Smooth muscle cell (in vitro differentiated cells): ENCODE results near the gene KLHDC10. TPM values are rescaled to one million over a fixed set of nuclear protein-coding genes. Genes with fewer than 3 reads are reported as not detected.

Experiments
- DNase-seq: peaks from one replicate; lab custom pipeline; 2025; ENCODE audit not compliant: unreplicated experiment; lab: John Stamatoyannopoulos, UW
- H2AFZ ChIP-seq: fragments of 200-600 bp; sonication (generic); 2 replicates; pipeline ENCODE4 v1.6.0; 2016; ENCODE audit warnings: antibody characterized with exemption, low read depth, mild to moderate bottlenecking
- H3F3A ChIP-seq: fragments of 200-600 bp; sonication (generic); 2 replicates; pipeline ENCODE4 v1.6.0; 2017; ENCODE audit warnings: antibody characterized with exemption, low read depth
- H3K27ac ChIP-seq: fragments of 200-600 bp; sonication (generic); 2 replicates; pipeline ENCODE4 v1.5.1; 2016; ENCODE audit warnings: low read depth, mild to moderate bottlenecking
- H3K27me3 ChIP-seq: fragments of 200-600 bp; sonication (generic); 2 replicates; pipeline ENCODE4 v1.6.1; 2016; ENCODE audit warnings: low read depth, mild to moderate bottlenecking
- H3K36me3 ChIP-seq: fragments of 200-600 bp; sonication (generic); 2 replicates; pipeline ENCODE4 v1.5.1; 2016; ENCODE audit warnings: low read depth
- H3K4me1 ChIP-seq: fragments of 200-600 bp; sonication (generic); 2 replicates; pipeline ENCODE4 v1.5.1; 2016; ENCODE audit warnings: low read depth
- H3K4me2 ChIP-seq: fragments of 200-600 bp; sonication (generic); 2 replicates; pipeline ENCODE4 v1.6.0; 2016; ENCODE audit warnings: mild to moderate bottlenecking
- H3K4me3 ChIP-seq: fragments of 200-600 bp; sonication (generic); 2 replicates; pipeline ENCODE4 v1.5.1; 2016; ENCODE audit warnings: mild to moderate bottlenecking
- H3K79me2 ChIP-seq: fragments of 200-600 bp; sonication (generic); 2 replicates; pipeline ENCODE4 v1.6.0; 2016; ENCODE audit warnings: low read depth, mild to moderate bottlenecking
- H3K9ac ChIP-seq: fragments of 200-600 bp; sonication (generic); 2 replicates; pipeline ENCODE4 v1.6.0; 2016; ENCODE audit warnings: low read depth
- H3K9me3 ChIP-seq: fragments of 200-600 bp; sonication (generic); replicated peaks from 2 replicates; pipeline ENCODE4 v1.5.1; 2016; ENCODE audit warnings: low read depth
- H4K20me1 ChIP-seq: fragments of 200-600 bp; sonication (generic); 2 replicates; pipeline ENCODE4 v1.6.0; 2016; ENCODE audit warnings: low read depth
- WGBS: methylation state at CpG from one replicate; pipeline ENCODE4 v1.1.7; 2016; ENCODE audit warnings: low lambda C conversion rate; 5-methylcytosine and 5-hydroxymethylcytosine counted together
- polyA plus RNA-seq: library from polyadenylated mRNA; unstranded; fragments of >200 nt; fragmentation: Nextera tagmentation; extraction: Ambion mirVana; gene quantifications from 2 replicates; pipeline ENCODE4 v1.2.1, GENCODE V29; 2016
- total RNA-seq: library from RNA; depleted of rRNA; stranded (reverse); fragments of >200 nt; gene quantifications from 2 replicates; pipeline ENCODE4 v1.2.3, GENCODE V29; 2014
- TF ChIP-seq, protein P1 (sequence below): fragments of 200-600 bp; sonication (generic); IDR thresholded peaks from 2 replicates; pipeline ENCODE4 v1.5.1; 2017; ENCODE audit warnings: borderline replicate concordance, mild to moderate bottlenecking, antibody characterized with exemption; ENCODE audit not compliant: insufficient read depth, poor library complexity, severe bottlenecking

Gene KLHDC10
- total and polyA plus RNA-seq, 2 experiments from 2014 or later: 8.3 to 24.9 TPM

DNA sequence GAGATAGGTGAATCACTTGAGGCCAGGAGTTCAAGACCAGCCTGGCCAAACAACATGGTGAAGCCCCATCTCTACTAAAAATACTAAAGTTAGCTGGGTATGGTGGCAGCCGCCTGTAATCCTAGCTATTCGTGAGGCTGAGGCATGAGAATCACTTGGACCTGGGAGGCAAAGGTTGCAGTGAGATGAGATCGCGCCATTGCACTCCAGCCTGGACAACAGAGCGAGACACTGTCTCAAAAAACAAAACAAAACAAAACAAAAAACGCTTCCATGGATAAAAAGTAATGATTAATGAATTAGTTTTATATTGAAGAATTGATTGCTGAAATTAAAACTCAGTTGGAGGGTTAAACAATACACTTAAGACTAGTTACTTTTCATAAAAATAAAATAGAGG is 32.3 kb downstream of the KLHDC10 start:
- H3F3A ChIP-seq: no peaks in the 10 kb centered on the region
- H3K36me3 ChIP-seq: no peaks in the 10 kb centered on the region
- no peak overlapping the region for H3K4me2 ChIP-seq
- H3K9me3 ChIP-seq: no peaks in the 10 kb centered on the region
- 97% methylated on average over 6 of the region's 6 CpGs for WGBS
- no peak overlapping the region for H3K9ac ChIP-seq
- no peak overlapping the region for H2AFZ ChIP-seq
- H3K4me1 ChIP-seq: no peaks in the 10 kb centered on the region
- no peak for DNase-seq
- H3K27me3 ChIP-seq: no peaks in the 10 kb centered on the region
- peaks cover 11% of the 10 kb centered on the region for H3K79me2 ChIP-seq
- H3K4me3 ChIP-seq: no peak overlapping the region
- peaks cover 41% of the 10 kb centered on the region for H4K20me1 ChIP-seq
- no peak overlapping the region for H3K27ac ChIP-seq
- TF ChIP-seq, protein P1, sequence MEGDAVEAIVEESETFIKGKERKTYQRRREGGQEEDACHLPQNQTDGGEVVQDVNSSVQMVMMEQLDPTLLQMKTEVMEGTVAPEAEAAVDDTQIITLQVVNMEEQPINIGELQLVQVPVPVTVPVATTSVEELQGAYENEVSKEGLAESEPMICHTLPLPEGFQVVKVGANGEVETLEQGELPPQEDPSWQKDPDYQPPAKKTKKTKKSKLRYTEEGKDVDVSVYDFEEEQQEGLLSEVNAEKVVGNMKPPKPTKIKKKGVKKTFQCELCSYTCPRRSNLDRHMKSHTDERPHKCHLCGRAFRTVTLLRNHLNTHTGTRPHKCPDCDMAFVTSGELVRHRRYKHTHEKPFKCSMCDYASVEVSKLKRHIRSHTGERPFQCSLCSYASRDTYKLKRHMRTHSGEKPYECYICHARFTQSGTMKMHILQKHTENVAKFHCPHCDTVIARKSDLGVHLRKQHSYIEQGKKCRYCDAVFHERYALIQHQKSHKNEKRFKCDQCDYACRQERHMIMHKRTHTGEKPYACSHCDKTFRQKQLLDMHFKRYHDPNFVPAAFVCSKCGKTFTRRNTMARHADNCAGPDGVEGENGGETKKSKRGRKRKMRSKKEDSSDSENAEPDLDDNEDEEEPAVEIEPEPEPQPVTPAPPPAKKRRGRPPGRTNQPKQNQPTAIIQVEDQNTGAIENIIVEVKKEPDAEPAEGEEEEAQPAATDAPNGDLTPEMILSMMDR: no peak

DNA sequence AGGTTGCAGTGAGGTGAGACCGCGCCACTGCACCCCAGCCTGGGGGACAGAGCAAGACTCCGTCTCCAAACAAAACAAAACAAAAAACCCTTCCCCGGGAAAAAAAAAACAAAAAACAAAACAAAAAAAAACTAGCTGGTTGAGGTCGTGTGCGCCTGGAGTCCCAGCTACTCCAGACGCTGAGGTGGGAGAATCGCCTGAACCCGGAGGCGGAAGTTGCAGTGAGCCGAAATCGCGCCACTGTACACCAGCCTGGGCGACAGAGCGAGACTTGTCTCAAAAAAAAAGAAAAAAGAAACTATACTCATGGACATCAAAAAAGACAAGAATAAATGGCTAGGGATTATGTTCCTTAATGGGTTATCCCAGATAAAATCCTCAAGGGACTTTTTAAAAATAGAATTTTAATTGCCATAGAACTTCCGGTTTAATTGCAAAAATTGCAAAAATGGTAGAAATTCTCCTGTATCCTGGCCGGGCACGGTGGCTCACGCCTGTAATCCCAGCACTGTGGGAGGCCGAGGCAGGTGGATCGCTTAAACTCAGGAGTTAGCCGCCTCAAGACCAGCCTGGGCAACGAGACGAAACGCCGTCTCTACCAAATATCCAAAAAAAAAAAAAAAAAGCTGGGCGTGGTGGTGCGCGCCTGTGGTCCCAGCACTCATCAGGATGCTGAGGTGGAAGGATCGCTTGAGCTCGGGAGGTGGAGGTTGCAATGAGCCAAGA is 37.8 kb downstream of the KLHDC10 start:
- no peaks in the 10 kb centered on the region for H3F3A ChIP-seq
- TF ChIP-seq, protein P1: no peak
- no peak overlapping the region for H3K9ac ChIP-seq
- no peaks in the 10 kb centered on the region for H3K9me3 ChIP-seq
- no peaks in the 10 kb centered on the region for H3K79me2 ChIP-seq
- no peaks in the 10 kb centered on the region for H3K36me3 ChIP-seq
- WGBS: 94% methylated on average over 31 of the region's 31 CpGs
- no peak overlapping the region for H3K4me3 ChIP-seq
- peaks cover 18% of the 10 kb centered on the region for H4K20me1 ChIP-seq
- H3K27ac ChIP-seq: no peak overlapping the region
- no peak overlapping the region for H2AFZ ChIP-seq
- DNase-seq: no peak
- H3K27me3 ChIP-seq: no peaks in the 10 kb centered on the region
- H3K4me2 ChIP-seq: no peak overlapping the region
- H3K4me1 ChIP-seq: no peaks in the 10 kb centered on the region

DNA sequence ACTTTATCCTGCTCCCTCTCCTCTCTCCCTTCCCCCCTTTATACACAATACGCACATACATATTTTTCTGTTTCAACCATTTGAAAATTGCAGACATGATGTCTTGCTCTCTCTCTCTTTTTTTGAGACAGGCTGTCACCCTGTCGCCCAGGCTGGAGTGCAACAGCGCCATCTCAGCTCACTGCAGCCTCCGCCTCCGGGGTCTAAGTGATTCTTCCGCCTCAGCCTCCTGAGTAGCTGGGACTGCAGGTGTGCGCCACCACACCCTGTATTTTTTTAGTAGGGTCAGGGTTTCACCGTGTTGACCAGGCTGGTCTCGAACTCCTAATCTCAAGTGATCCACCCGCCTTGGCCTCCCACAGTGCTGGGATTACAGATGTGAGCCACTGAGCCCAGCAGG is 38.5 kb downstream of the KLHDC10 start:
- WGBS: 95% methylated on average over 10 of the region's 10 CpGs
- H3K27ac ChIP-seq: no peak overlapping the region

More for the DNA sequence above, 38.5 kb downstream of the KLHDC10 start:
- no peaks in the 10 kb centered on the region for H3K36me3 ChIP-seq
- no peaks in the 10 kb centered on the region for H3F3A ChIP-seq
- H3K79me2 ChIP-seq: no peaks in the 10 kb centered on the region
- TF ChIP-seq, protein P1: no peak
- no peak overlapping the region for H2AFZ ChIP-seq
- H3K9ac ChIP-seq: no peak overlapping the region
- no peaks in the 10 kb centered on the region for H3K9me3 ChIP-seq
- DNase-seq: no peak
- H3K4me3 ChIP-seq: no peak overlapping the region
- H3K27me3 ChIP-seq: no peaks in the 10 kb centered on the region
- no peaks in the 10 kb centered on the region for H3K4me1 ChIP-seq
- H4K20me1 ChIP-seq: peaks cover 16% of the 10 kb centered on the region
- H3K4me2 ChIP-seq: no peak overlapping the region
